ENCODE data around the gene AMPD2. TPM values are rescaled to one million over a fixed set of nuclear protein-coding genes. Genes with fewer than 3 reads are reported as not detected.

Gene AMPD2
- polyA plus RNA-seq, 3 donors = 75.0 to 961 (median 117) TPM

DNA sequence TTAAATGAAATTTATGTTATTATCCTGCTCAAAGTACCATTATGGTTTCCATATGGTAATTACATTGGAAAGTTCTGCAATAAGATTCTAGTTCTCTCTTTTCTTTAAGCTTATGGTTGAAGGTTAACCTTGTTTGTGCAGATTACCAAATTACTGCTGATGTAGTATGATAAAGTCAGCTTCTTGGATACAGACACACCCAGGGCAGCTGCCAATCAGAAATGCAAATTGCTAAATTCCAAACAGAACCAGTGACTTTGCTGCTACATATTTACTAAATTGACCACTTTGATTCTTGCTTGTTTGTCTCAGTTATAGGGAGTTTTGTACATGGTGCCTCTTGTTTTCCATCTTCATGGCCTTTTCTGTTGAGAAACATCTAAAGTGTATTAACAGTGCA is 26.7 kb upstream of the AMPD2 start:
- intact Hi-C loops (cut with micrococcal nuclease) = no loop called here
- H3K36me3 ChIP-seq (replicated peaks in 1 of 2; ENCODE audit: control insufficient read depth in 1 of 2, insufficient read depth in 2 of 2, low read length in 2 of 2) = peaks cover 70 to 100% of the 10 kb centered on the region in 2 donors
- H3K9me3 ChIP-seq (replicated peaks in 1 of 2; ENCODE audit: control insufficient read depth in 1 of 2, insufficient read depth in 1 of 2, low read length in 2 of 2) = no peaks in the 10 kb centered on the region
- H3K4me2 ChIP-seq (replicated peaks; ENCODE audit: extremely low read depth, low read length, poor library complexity, severe bottlenecking) = no peak overlapping the region
- H2AFZ ChIP-seq (ENCODE audit: insufficient read depth, low read depth, low read length, poor library complexity, severe bottlenecking) = no peak overlapping the region
- H3K9me3 Mint-ChIP-seq = no peaks in the 10 kb centered on the region
- no peaks in the 10 kb centered on the region for H3K27me3 ChIP-seq (ENCODE audit: control insufficient read depth in 2 of 2, insufficient read depth in 2 of 2, low read length in 2 of 2)
- peaks cover 3% of the 10 kb centered on the region for H3K79me2 ChIP-seq (ENCODE audit: insufficient read depth, low read length)
- H3K4me3 Mint-ChIP-seq = no peak overlapping the region
- TF ChIP-seq, protein P1, sequence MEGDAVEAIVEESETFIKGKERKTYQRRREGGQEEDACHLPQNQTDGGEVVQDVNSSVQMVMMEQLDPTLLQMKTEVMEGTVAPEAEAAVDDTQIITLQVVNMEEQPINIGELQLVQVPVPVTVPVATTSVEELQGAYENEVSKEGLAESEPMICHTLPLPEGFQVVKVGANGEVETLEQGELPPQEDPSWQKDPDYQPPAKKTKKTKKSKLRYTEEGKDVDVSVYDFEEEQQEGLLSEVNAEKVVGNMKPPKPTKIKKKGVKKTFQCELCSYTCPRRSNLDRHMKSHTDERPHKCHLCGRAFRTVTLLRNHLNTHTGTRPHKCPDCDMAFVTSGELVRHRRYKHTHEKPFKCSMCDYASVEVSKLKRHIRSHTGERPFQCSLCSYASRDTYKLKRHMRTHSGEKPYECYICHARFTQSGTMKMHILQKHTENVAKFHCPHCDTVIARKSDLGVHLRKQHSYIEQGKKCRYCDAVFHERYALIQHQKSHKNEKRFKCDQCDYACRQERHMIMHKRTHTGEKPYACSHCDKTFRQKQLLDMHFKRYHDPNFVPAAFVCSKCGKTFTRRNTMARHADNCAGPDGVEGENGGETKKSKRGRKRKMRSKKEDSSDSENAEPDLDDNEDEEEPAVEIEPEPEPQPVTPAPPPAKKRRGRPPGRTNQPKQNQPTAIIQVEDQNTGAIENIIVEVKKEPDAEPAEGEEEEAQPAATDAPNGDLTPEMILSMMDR (IDR thresholded peaks at IDR 0.05) = no peak
- no peak for DNase-seq
- H4K20me1 ChIP-seq (ENCODE audit: insufficient read depth, low read length) = peaks cover 15% of the 10 kb centered on the region
- H3K9ac ChIP-seq (ENCODE audit: insufficient read depth, low read length, poor library complexity, severe bottlenecking) = no peak overlapping the region
- H3K4me1 Mint-ChIP-seq = peaks cover 10% of the 10 kb centered on the region
- H3K36me3 Mint-ChIP-seq = peaks cover 77 to 91% of the 10 kb centered on the region in 2 donors
- no peak overlapping the region for H3K27ac Mint-ChIP-seq
- H3K4me3 ChIP-seq (replicated peaks in 1 of 3; ENCODE audit: low read depth in 2 of 3, low read length in 3 of 3) = no peak overlapping the region
- no peaks in the 10 kb centered on the region for H3K27me3 Mint-ChIP-seq (ENCODE audit: low read depth in 3 of 3)
- H3K27ac ChIP-seq (ENCODE audit: low read depth in 1 of 2, low read length in 2 of 2) = no peak overlapping the region
- H3K4me1 ChIP-seq (ENCODE audit: control insufficient read depth in 1 of 2, insufficient read depth in 2 of 2, low read length in 2 of 2) = peaks cover 0 to 7% of the 10 kb centered on the region in 2 donors

DNA sequence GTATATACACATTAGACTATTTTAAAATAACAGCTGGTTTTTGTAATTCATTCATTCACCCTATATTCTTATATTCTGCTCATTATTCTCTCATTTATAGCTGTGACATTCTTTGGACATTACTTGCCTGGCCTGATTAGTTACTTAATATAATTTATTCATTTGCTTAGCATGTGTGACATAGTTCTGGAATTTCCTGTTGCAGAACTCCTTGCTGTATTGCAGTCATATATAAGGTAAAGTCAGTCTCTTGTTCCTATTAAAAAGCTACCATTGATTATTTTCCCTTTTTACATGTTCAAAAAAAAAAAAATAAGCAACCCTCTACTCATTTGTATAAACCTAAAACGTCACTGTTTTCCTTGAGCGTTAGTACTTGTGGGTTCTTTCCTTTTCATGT is 24.1 kb upstream of the AMPD2 start:
- peaks cover 52 to 92% of the 10 kb centered on the region in 2 donors for H3K36me3 ChIP-seq (replicated peaks in 1 of 2; ENCODE audit: control insufficient read depth in 1 of 2, insufficient read depth in 2 of 2, low read length in 2 of 2)
- peak overlapping the region in 1 of 2 donors; percentile 12 for H3K27ac ChIP-seq (ENCODE audit: low read depth in 1 of 2, low read length in 2 of 2)
- Mint-ChIP-seq H3K4me3 (no peak overlapping the region), H3K27me3 (ENCODE audit: low read depth in 3 of 3) (no peaks in the 10 kb centered on the region), H3K36me3 (peaks cover 77 to 87% of the 10 kb centered on the region in 2 donors), H3K4me1 (no peaks in the 10 kb centered on the region), H3K9me3 (no peaks in the 10 kb centered on the region), H3K27ac (no peak overlapping the region)
- H3K9ac ChIP-seq (ENCODE audit: insufficient read depth, low read length, poor library complexity, severe bottlenecking) = no peak overlapping the region
- no peaks in the 10 kb centered on the region for H3K79me2 ChIP-seq (ENCODE audit: insufficient read depth, low read length)
- no peaks in the 10 kb centered on the region for H3K9me3 ChIP-seq (replicated peaks in 1 of 2; ENCODE audit: control insufficient read depth in 1 of 2, insufficient read depth in 1 of 2, low read length in 2 of 2)
- H4K20me1 ChIP-seq (ENCODE audit: insufficient read depth, low read length) = peaks cover 9% of the 10 kb centered on the region
- intact Hi-C loops (cut with micrococcal nuclease) = loop anchor here in 1 of 2 donors (5.0 kb wide), 1 partner anchor 42 kb away; no protein-coding TSS in a partner anchor
- H3K4me1 ChIP-seq (ENCODE audit: control insufficient read depth in 1 of 2, insufficient read depth in 2 of 2, low read length in 2 of 2) = no peaks in the 10 kb centered on the region
- no peak overlapping the region for H3K4me2 ChIP-seq (replicated peaks; ENCODE audit: extremely low read depth, low read length, poor library complexity, severe bottlenecking)
- WGBS (ENCODE audit: insufficient coverage) = no CpG with 5 or more reads among the region's 2 CpGs
- H2AFZ ChIP-seq (ENCODE audit: insufficient read depth, low read depth, low read length, poor library complexity, severe bottlenecking) = no peak overlapping the region
- DNase-seq = no peak
- no peak overlapping the region for H3K4me3 ChIP-seq (replicated peaks in 1 of 3; ENCODE audit: low read depth in 2 of 3, low read length in 3 of 3)
- TF ChIP-seq, protein P1 (IDR thresholded peaks at IDR 0.05) = no peak
- no peaks in the 10 kb centered on the region for H3K27me3 ChIP-seq (ENCODE audit: control insufficient read depth in 2 of 2, insufficient read depth in 2 of 2, low read length in 2 of 2)
